HG03521 (cell line): ENCODE results near the gene ADCY3.

Experiments used
- ATAC-seq: cut with Tn5 transposase; IDR thresholded peaks from one replicate; pipeline ENCODE4 v1.9.1; 2021; ENCODE audit warnings: mild to moderate bottlenecking, moderate library complexity; ENCODE audit not compliant: unreplicated experiment

The ADCY3 gene

DNA sequence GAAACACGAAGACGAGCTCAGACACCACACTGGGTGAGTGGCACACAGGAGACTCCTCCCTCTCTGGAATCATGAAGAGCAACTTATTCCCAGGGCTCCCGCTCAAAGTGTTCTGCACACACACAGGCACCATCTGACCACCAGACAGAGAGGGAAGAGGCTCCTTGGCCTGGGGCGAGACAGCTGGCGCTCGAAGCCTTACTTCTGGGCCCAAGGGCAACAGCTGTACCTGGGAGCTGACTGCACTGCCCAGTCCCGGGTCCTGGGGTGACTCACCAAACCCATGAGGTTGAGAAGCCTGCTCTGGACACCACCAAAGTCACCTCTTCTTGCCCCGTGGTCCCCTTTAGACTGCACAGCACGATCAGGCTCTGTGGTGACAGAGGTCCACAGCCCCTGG, 42.4 kb downstream of the ADCY3 start:
- ATAC-seq, result no peak

DNA sequence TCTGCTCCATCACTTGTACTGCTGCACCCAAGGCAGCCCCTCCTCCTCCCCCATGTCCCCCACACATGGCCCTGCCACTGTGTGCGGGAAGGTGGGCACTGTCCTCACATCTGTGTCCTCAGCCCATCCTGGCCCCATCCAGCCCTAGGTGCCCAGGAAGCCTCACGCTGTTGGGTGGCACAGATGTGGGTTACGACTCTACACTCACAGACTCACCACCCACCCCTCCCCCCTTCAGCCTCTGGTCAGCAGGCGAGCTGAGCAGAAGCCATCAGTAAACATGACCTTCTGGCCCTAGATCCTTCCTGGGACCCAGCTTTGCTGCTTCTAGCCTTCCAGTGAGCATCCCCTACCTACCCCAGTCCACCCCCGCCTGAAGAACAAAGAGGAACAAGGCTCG, 43.0 kb downstream of the ADCY3 start:
- ATAC-seq, result no peak

DNA sequence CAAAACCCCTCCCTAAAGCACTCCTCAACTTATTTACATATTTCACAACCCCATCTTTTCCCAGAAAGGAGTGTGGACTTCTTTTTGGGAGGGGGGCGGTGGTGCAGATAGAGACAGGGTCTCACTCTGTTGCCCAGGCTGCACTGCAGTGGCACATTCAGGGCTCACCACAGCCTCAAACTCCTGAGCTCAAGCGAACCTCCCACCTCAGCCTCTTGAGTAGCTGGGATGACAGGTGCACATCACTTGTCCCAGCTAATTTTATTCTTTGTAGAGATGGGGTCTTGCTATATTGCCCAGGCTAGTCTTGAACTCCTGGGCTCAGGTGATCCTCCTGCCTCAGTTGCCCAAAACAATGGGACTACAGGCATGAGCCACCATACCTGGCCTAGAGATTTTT, 44.1 kb downstream of the ADCY3 start:
- ATAC-seq, result no peak

DNA sequence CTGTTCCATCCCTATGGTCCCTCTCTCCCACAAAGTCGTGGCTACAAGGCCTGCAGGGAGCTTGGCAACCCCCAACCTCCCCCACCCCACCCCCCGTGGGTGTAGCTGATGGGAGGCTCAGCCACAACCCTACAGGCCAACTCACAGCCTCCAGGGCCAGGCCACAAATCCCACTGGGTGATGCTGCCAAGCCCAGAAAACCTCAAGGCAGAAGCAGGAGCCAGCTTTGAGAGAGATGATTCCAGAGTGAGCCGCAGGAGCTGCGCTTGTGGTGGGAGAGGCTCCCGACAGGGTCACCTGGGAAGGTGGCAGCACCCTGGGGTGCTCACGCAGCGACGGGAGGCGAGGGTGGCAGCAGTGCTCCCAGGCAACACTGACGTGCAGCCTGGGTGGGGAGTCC, 44.8 kb downstream of the ADCY3 start:
- no peak for ATAC-seq

DNA sequence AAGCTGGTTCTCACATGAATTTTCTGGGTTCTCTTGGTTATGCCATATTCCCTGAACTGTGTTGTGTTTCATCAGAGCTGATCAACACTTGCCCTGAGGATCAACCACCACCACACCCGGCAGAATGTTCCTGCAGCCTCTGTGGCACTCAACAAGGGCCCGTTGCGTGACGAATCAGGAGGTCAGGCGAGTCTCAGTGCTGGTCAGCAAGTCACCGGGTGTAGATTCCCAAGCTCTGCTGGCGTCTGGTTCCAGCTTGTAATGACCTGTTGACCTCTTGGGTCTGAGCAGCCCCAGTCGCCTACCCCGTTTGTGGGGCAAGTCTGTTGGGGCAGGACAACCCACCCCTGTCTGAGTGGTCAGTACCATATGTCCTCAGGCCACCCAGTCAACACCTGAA, 46.0 kb downstream of the ADCY3 start:
- no peak for ATAC-seq

DNA sequence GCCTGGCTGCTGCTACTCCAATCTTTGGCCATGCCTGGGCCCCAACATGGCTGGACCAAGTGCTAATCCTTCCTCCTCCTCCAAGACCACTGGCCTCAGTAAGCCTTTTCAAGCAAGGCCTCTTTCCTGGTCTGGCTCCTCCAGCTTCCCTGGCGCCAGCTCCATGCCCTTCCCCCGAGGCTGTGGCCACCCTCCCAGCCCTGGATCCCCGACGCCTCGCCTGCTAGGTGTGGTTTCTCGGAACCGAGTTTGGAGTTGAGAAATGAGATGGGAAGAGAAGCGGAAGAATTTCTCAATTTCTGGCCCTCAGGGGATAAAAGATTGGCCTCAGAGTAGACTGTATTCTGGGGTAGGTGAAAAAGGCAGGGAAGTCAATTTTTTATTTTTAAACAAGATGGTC, 46.4 kb downstream of the ADCY3 start:
- ATAC-seq, result no peak

DNA sequence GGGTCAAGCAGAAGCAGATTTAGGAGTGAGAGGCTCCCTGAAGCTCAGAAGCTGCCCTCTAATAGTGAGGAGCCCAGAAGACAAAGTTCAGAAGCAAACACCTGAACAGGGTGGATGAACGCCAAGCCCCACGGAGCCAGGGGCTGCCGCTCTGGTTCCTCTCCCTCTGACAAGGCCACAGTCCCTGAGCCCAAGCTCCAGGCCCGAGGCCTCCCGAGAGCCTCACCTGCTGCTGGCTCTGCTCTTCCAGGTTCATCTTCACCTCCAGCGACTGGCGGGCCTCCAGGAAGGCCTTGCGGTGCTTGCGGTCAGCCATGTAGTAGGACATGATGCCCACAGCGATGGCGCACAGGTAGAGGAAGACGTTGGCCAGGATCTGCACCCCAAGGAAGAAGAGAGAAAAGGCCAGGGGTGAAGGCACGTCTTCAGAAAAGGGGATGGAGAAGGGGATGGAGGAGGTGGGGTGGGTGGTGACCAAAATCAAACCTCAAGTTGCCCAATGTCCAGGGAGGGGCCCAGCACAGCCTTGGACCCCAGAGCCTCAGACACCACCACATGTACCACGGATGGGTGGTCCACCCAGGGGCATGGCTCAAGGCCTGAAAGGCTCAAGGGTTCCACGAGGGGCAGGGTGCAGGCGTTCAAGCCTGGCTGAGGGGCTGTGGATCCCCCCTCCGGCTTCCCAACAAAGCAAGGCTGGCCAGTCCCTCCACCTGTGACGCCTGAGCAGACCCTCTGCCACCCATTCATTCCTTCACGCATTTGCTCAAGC, 47.5 kb downstream of the ADCY3 start:
- ATAC-seq, result no peak

DNA sequence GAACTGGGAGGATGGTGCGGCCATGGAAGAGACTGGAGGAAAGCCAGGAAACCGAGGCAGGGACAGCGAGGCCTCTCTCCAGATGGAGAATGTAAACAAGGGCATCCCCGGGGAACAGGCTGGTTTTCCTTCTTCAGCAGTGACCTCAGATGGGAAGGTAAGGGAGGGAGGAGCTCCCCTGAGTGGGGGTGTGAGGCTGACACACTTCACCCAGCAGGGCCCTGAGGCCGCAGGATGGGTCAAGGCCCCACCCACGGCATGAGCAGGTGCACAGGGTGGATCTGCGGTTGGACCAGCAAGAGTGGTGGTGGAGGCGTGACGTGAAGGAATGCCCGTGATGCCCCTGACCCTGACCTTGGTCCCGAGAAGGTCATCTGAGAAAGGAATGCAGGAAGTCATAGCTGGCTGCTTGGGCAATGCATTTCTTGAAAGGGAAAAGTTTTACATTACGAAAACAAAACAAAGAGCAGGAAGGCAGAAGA, 48.1 kb downstream of the ADCY3 start:
- ATAC-seq, result no peak

DNA sequence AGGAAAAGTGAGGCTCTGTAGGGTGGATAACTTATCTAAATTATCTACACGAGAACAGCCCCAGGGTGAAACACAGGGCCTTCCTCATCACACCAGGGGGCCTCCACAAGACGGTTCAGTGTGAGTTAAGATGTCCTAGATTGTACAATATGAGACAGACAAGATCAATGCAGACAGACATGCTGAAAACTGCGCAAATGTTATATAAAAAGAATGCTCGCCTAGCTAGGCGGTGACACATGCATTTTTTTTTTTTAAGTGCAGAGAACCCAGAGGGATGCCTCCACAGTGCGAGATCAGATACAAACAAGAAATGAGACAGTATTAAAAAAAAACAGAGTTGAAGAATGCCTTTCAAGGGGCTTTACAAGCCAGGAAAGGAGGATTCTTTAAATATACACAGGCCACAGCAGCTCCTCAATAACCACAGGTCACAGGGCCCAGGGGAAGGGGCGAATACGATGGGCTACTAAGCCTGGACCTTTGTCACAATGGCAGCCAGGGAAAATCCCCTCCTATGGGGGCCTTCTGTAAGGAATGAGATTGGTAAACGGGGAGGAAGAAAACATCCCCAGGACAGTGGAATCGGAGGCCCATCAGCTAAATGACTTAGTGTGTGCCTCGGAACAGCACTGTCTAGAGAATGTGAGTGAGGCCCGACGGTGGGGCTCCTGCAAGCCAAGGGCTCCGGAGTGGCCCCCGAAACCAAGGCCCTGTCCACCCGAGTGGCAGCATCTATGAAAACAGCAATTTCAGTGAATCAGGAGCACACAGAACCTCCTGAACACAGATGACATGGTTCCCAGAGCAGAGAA, 48.9 kb downstream of the ADCY3 start:
- ATAC-seq, result no peak

DNA sequence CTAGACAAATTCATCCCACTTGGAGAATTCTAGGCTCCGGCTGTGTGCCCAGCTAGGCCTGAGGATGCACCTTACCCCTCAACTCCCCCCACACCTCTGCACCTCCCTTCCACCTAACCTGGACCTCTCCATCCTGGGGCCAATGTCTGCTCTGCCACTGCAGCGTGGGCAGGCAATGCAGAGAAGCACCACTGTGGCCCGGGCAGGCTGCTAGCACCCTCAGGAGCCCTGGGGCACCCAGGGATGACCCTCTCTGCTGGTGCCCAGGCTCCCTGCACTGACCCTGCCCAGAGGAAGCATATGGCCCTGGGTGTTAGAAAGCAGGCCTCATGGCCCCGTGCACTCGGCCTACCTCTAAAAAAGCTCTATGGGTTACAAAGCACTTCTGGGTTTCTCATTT, 49.6 kb downstream of the ADCY3 start:
- ATAC-seq, result no peak

DNA sequence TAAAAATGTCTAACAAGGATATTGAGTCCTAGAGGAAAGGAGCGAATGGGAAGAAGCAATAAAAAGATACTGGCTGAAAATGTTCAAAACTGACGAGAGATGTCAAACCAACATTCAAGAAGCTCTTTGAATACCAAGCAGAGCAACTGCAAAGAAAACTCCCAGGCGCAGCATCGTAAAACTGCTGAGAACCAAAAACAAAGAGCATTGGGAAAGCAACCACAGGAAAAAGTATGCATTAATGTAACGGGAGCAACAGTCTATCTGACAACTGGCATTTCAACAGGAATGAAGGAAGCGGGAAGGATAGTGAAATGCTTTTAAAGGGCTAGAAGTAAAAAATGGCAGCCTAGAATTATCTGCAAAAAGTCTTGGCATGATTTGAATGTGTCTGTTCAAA, 53.1 kb downstream of the ADCY3 start:
- ATAC-seq, result no peak

DNA sequence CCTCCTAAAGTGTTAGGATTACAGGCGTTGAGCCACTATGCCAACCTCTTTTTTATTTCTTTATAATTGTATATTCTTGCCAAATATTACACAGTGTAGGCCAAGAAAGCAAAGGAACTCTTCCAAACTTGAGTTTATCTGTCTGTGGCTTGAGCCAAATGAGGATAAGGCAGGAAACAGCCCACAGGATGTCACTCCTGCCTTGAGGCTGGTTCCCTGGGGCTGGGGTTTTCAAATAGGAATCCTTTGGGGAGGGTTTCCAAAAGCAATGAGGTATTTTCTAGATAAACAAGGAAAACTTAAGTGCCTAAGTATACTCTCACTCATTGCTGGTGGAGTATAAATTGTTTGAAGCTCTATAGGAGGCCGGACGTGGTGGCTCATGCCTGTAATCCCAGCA, 56.4 kb downstream of the ADCY3 start:
- no peak for ATAC-seq

DNA sequence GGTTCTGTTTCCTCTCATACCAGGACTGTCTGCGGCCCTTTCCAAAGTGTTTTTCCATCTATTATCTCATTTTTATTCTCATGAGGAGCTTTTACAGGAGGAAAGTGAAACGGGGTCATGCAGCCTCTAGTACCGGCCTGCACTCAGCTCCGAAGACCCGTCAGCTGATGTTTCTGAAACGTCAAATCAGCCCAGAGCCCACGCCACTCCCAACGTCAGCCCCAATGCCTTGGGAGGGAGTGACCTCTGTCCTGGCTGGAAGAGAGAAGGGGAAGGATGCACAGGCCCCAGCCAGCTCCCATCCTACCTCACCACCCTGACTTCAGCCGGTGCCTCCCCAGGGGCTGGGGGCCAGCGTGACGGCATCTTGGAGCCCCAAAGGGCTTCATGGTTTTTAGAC, 58.5 kb downstream of the ADCY3 start:
- ATAC-seq, result no peak

DNA sequence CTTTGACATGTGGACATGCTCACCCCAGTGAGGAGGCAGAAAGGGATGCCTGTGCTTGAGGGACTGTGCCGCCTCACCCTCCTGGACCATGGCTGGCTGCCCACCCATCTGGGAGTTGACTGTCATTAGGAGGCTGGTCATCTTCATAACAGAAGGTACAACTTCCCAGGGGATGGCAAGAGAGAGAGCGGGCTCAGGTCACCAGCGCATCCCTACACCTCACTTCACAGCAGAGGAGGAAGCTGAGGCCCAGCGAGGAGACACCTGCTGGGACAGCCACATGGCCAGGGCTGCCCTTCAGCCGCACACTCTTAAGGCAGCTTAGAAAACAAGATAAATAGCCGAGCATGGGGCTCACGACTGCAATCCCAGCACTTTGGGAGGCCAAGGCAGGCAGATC, 59.4 kb downstream of the ADCY3 start:
- no peak for ATAC-seq

DNA sequence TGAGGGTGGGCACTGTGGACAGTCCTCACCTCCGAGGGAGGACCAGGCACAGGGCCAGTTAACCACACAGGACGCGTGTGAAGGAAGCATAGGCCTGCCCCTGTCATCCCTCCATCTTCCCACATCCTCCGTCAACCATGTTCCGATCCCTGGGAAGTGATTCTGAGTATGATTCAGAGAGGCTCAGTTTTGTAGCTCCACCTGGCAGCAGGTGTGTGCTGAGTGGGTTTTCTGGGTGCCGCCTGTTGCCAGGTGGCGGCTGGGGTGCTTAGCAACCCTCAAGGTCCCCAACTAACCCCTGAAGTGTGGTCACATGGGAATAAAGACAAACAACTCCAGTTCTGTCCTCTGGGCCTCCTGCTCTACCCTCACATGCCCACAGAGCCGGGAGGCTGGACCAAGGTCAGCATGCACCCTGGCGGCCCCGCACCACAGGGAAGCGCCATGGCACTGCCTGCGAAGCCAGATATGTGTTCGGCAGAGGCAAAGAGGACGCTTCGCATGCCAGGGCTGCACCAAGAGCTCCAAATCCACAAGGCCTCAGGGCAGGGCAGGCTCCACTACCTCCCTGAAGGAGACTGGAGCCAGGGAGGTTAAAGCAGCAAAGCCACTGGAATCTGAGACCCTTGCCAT, 60.0 kb downstream of the ADCY3 start:
- no peak for ATAC-seq

DNA sequence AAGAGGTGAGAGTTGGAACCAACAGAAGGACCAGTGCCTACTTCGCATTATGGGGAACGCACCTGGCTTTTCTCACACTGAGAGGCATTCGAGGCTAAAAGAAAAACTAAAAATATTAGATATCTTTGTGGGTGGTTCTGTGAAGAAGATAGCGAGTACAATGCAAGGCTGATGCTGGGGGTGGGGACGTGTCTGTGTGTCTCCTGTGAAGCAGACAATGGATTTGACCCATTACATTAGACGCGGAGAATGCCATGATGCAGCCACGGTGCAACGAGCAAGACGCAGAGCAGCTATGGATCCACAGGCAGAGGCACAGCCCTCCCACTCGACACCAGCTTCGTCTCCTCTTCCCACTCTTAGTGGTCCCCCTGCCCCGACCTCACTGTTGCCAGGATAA, 61.0 kb downstream of the ADCY3 start:
- no peak for ATAC-seq

DNA sequence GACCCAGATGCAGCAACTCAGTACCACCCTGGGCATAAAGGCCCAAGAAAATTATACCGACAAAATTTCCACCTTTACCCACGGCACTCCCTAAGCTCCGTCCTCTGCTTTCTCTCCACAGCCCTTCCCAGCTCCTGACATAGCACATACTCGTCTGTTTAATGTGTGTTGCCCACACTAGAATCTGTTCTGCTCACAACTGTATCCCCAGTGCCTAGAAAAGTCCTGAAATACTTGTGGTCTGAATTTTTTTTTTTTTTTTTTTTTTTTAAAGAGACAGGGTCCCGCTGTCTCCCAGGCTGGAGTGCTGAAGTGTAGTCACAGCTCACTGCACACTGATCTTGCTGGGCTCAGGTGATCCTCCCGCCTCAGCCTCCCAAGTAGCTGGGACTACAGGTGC, 62.3 kb downstream of the ADCY3 start:
- ATAC-seq, result no peak

DNA sequence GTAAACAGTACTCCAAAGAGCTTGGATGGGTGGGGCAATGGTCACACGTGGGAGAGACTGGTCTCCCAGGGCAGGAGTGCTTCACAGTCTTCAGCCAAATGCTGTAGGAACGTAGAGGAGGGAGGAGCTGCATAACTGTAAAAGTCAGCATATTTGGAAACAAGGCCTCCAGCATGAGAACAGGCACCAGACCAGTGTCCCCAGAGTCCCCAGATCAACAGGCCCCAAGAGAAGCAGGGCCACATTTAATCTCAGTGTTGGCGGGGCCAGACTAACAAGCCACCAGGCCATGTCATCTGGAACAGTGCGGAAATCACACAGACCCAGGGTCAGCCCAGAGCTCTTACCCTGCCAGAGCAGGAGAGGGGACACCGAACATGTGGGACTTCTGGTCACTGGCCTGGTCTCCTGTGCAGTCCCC, 63.2 kb downstream of the ADCY3 start:
- no peak for ATAC-seq

DNA sequence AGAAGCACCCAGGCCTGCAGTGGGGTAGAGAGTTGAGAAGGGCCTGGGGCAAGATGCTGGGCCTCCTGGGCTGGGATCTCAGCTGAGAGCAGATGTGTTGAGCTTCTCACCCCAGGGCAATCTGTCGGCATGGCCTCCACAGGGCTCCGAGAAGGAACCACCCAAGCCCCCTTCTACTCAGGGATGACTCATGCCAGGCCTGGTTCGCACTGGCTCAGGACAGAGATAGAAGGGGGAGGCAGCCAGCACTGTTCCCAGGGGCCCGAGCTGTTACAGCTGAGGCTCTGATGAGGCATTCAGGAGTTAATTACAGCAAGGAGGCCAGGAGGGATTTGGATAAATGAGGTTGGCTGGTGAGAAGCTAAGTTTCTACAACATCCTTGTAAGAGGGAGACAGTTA, 64.3 kb downstream of the ADCY3 start:
- ATAC-seq, result no peak

DNA sequence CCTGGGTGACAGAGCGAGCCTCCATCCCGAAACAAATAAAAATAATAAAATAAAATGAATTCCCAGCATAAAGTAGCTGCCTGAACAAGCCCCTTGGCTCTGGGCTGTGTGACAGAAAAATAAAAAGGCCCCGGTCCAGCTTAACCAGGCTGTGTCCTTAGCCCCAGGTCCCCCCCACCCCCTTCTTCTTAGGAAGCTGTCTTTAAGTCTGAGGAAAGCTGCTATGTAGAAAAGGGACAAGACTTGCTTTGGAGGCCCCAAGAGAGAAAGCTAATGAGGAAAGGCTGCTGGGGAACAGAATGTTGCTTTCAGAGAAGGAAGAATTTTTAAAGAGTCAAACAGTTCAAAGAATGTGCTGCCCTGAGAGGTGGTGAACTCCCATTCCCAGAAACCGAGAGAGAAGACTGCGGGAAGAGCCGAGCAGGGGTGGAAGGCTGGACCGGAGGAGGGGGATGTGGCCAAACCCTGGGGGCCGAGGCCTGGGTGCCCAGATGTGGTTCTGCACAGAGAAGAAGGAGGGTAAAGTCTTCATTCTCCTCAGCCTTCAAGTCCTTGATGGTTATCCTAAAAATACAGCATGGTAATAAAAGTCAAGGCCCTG, 64.9 kb downstream of the ADCY3 start:
- no peak for ATAC-seq

DNA sequence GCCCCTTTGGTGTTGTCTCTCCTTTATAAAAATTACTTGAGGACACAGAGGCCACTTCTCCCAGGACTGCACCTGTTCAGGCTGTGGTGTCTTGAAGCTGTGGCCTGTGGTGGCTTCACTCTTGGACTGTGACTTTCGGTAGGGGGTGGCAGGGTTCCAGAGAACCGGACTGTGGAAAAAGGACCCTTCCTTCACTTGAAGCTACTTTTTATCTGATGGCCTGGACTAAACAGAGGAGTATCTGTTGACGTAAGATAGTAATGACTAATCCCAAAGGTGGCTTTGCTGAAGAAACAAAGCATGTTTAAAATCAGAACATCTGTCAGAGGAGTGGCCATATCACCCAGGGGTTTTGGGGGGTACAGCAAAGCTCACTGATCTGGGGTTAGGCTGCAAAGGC, 66.0 kb downstream of the ADCY3 start:
- no peak for ATAC-seq
